ENCODE measurements around the gene FRMD5.
A peak's percentile ranks its signal among the peaks of the same experiment; 100 is the strongest.

GRCh38 chr15:44066211-44066827, 128.8 kb downstream of the FRMD5 start:
- peak; percentile 71 for TF ChIP-seq CTCF (IDR thresholded peaks at IDR 0.05; ENCODE audit: poor library complexity)
- TF ChIP-seq EZH2 (IDR thresholded peaks at IDR 0.05; ENCODE audit: borderline replicate concordance), result no peak
